ENCODE measurements around the gene KIF4B.

DNA sequence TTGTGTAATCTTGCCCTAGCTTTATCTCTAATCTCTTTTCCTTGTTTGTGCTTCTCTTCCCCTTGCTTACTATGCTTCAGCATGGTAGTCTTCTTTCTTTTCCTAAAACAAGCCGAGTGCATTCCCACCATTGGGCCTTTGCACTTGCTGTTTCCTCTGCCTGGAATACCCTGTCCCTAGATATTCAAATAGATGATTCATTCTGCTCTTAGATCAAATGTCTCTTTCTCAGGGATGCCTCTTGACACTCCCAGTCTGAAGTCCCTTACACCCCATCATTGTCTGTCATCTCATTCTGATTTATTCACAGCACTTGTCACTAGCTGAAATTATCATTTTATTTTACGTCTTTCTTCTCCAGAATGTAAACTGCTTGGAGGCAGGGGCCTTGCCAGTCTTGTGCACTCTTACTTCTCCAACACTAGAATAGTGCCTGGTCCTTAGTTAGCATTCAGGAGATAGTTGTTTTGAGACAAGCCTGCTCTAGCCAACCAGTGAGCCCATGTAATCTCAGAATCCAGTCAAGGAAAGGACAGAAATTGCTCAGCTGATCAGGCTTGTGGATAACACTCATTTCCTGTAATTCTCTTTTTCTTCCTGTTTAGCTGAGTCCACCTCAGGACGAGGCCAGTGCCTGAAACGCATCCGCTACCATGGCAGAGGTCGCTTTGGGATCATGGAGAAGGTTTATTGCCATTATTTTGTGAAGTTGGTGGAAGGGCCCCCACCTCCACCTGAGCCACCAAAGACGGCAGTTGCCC lies 47.3 kb upstream of the KIF4B start:
- TF ChIP-seq, protein P1, sequence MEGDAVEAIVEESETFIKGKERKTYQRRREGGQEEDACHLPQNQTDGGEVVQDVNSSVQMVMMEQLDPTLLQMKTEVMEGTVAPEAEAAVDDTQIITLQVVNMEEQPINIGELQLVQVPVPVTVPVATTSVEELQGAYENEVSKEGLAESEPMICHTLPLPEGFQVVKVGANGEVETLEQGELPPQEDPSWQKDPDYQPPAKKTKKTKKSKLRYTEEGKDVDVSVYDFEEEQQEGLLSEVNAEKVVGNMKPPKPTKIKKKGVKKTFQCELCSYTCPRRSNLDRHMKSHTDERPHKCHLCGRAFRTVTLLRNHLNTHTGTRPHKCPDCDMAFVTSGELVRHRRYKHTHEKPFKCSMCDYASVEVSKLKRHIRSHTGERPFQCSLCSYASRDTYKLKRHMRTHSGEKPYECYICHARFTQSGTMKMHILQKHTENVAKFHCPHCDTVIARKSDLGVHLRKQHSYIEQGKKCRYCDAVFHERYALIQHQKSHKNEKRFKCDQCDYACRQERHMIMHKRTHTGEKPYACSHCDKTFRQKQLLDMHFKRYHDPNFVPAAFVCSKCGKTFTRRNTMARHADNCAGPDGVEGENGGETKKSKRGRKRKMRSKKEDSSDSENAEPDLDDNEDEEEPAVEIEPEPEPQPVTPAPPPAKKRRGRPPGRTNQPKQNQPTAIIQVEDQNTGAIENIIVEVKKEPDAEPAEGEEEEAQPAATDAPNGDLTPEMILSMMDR (IDR thresholded peaks at IDR 0.05; ENCODE audit: poor library complexity) = no peak
- no peak for TF ChIP-seq EZH2 (IDR thresholded peaks at IDR 0.05; ENCODE audit: borderline replicate concordance)
